HL-60 (cell line): ENCODE data around the gene SOD1.

Experiments used
- DNase-seq, 2 experiments: peaks; one replicate each; pipeline ENCODE4 v3.0.0-alpha.2; 2010 to 2020; ENCODE audit warnings: low read depth in 1 of 2, low spot score in 1 of 2
- H3K27ac ChIP-seq: fragments of 250-450 bp; sonication (Bioruptor Pico); replicated peaks from 2 replicates; pipeline ENCODE4 v1.5.1; 2020; ENCODE audit warnings: mild to moderate bottlenecking, moderate library complexity
- H3K27me3 ChIP-seq: fragments of 250-450 bp; sonication (Bioruptor Pico); 2 replicates; pipeline ENCODE4 v1.5.1; 2021; ENCODE audit warnings: mild to moderate bottlenecking, moderate library complexity; ENCODE audit not compliant: insufficient read depth, poor library complexity, severe bottlenecking
- H3K4me3 ChIP-seq: replicated peaks from 2 replicates; pipeline ENCODE4 v1.5.1; 2011; ENCODE audit warnings: mild to moderate bottlenecking, control low read depth, low read length; ENCODE audit not compliant: insufficient read depth
- CTCF ChIP-seq: IDR thresholded peaks from one replicate; pipeline ENCODE4 v1.5.1; 2011; ENCODE audit warnings: low read length, control low read depth, inconsistent platforms; ENCODE audit not compliant: insufficient read depth
- GABPA ChIP-seq: IDR thresholded peaks from 2 replicates; pipeline ENCODE4 v1.6.1; 2012; ENCODE audit warnings: low read depth
- POLR2AphosphoS5 ChIP-seq: IDR thresholded peaks from 2 replicates; pipeline ENCODE4 v1.6.1; 2012; ENCODE audit warnings: low read depth
- REST ChIP-seq: IDR thresholded peaks from 2 replicates; pipeline ENCODE4 v1.6.1; 2012; ENCODE audit warnings: low read depth; ENCODE audit not compliant: insufficient replicate concordance
- SPI1 ChIP-seq: IDR thresholded peaks from 2 replicates; pipeline ENCODE4 v1.6.1; 2012; ENCODE audit warnings: low read depth, mild to moderate bottlenecking, borderline replicate concordance

SOD1 gene

GRCh38 chr21:31668651-31669491 lies 9.4 kb downstream of the SOD1 start:
- no peak for TF ChIP-seq SPI1
- TF ChIP-seq REST = no peak
- no peak for TF ChIP-seq POLR2AphosphoS5
- TF ChIP-seq CTCF = no peak
- TF ChIP-seq GABPA = no peak
- no peak overlapping the region for H3K4me3 ChIP-seq
- no peak overlapping the region for H3K27ac ChIP-seq
- H3K27me3 ChIP-seq = no peaks in the 10 kb centered on the region
- DNase-seq = no peak

- DNase-seq = no peak
- Histone ChIP-seq H3K27ac (no peak overlapping the region), H3K27me3 (no peaks in the 10 kb centered on the region), H3K4me3 (no peak overlapping the region)
- TF ChIP-seq REST (no peak), CTCF (no peak), SPI1 (no peak), POLR2AphosphoS5 (no peak)
Measured at GRCh38 chr21:31670070-31670469, 10.6 kb downstream of the SOD1 start.

GRCh38 chr21:31671146-31671716 lies 11.7 kb downstream of the SOD1 start:
- TF ChIP-seq GABPA (no peak), CTCF (no peak), REST (no peak), POLR2AphosphoS5 (no peak; the same call in 1 of the 2 replicates)

More at GRCh38 chr21:31671146-31671716, 11.7 kb downstream of the SOD1 start:
- Histone ChIP-seq H3K27ac (no peak overlapping the region), H3K4me3 (no peak overlapping the region), H3K27me3 (no peaks in the 10 kb centered on the region)
- no peak for DNase-seq
